ENCODE data around the gene TAF1D. TPM values are rescaled to one million over a fixed set of nuclear protein-coding genes. Genes with fewer than 3 reads are reported as not detected.

The TAF1D gene
- total and polyA plus RNA-seq, 2 donors (not counting 3 experiments of a cell fraction or from before 2014, with no cell fraction given), result 60.7 to 181 TPM

DNA sequence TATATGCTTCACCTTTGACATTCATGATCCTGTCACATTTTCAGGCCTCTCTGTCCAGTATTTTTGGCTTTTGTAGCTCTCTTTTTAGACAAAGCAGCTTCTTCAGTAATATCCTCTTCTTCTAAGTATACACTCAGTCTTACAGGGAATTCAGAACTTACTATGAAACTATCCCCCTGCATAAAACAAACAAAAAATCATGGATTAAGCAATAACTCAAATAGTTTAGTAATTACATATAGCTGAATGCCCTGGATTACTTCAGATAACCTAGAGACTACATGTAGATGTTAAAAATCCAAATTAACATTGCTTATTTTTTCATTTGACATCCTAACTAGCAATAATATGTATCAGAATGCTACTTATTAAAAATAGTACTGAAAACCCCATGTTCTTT lies 5.2 kb downstream of the TAF1D start:
- Histone ChIP-seq H3K4me2 (ENCODE audit: insufficient read depth, low read length) (peak overlapping the region; percentile 83), H3K36me3 (ENCODE audit: control insufficient read depth in 2 of 2, extremely low read depth in 1 of 2, insufficient read depth in 2 of 2, low read length in 2 of 2) (peaks cover 18 to 68% of the 10 kb centered on the region in 2 experiments), H3K9me1 (replicated peaks; ENCODE audit: control insufficient read depth, extremely low read depth, insufficient read depth, low read length) (no peaks in the 10 kb centered on the region), H3K27me3 (ENCODE audit: control insufficient read depth in 2 of 2, insufficient read depth in 2 of 2, low read length in 2 of 2) (no peaks in the 10 kb centered on the region), H3K79me2 (ENCODE audit: control insufficient read depth, insufficient read depth, low read length) (peaks cover 87% of the 10 kb centered on the region), H4K20me1 (replicated peaks; ENCODE audit: control insufficient read depth, extremely low read depth, insufficient read depth, low read length) (peaks cover 16% of the 10 kb centered on the region), H3K27ac (ENCODE audit: insufficient read depth, low read depth, low read length) (no peak overlapping the region), H3K9me3 (replicated peaks; ENCODE audit: control insufficient read depth, insufficient read depth, low read length) (no peaks in the 10 kb centered on the region), H3K4me3 (replicated peaks in 1 of 3; ENCODE audit: insufficient read depth in 1 of 3, low read depth in 1 of 3, low read length in 3 of 3) (peak overlapping the region in 1 of 3 experiments; percentile 99), H2AFZ (ENCODE audit: low read depth, low read length) (no peak overlapping the region), H3K4me1 (ENCODE audit: control insufficient read depth, extremely low read depth, insufficient read depth, low read length) (peaks cover 40% of the 10 kb centered on the region), H3K9ac (replicated peaks; ENCODE audit: extremely low read depth, insufficient read depth, low read length) (no peak overlapping the region)
- TF ChIP-seq, protein P1, sequence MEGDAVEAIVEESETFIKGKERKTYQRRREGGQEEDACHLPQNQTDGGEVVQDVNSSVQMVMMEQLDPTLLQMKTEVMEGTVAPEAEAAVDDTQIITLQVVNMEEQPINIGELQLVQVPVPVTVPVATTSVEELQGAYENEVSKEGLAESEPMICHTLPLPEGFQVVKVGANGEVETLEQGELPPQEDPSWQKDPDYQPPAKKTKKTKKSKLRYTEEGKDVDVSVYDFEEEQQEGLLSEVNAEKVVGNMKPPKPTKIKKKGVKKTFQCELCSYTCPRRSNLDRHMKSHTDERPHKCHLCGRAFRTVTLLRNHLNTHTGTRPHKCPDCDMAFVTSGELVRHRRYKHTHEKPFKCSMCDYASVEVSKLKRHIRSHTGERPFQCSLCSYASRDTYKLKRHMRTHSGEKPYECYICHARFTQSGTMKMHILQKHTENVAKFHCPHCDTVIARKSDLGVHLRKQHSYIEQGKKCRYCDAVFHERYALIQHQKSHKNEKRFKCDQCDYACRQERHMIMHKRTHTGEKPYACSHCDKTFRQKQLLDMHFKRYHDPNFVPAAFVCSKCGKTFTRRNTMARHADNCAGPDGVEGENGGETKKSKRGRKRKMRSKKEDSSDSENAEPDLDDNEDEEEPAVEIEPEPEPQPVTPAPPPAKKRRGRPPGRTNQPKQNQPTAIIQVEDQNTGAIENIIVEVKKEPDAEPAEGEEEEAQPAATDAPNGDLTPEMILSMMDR (IDR thresholded peaks at IDR 0.05; ENCODE audit: extremely low read depth in 1 of 2, insufficient read depth in 1 of 2, low read depth in 1 of 2, low read length in 2 of 2), result no peak
- TF ChIP-seq GATA2 (IDR thresholded peaks at IDR 0.05; ENCODE audit: insufficient read depth, insufficient read length, low read depth, low read length) (no peak), MYC (IDR thresholded peaks at IDR 0.05; ENCODE audit: low read depth, low read length) (no peak), JUN (IDR thresholded peaks at IDR 0.05; ENCODE audit: borderline replicate concordance, insufficient read depth, insufficient read length, low read depth) (no peak), FOS (IDR thresholded peaks at IDR 0.05; ENCODE audit: borderline replicate concordance, insufficient read depth, low read length) (no peak), POLR2A (IDR thresholded peaks at IDR 0.05; ENCODE audit: low read depth, low read length) (no peak), EZH2 (IDR thresholded peaks at IDR 0.05; ENCODE audit: borderline replicate concordance, low read depth, low read length, severe bottlenecking) (no peak)
- TF ChIP-seq, protein P2, sequence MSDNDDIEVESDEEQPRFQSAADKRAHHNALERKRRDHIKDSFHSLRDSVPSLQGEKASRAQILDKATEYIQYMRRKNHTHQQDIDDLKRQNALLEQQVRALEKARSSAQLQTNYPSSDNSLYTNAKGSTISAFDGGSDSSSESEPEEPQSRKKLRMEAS (IDR thresholded peaks at IDR 0.05; ENCODE audit: insufficient read depth, insufficient read length), result no peak
- dilution Hi-C loops (cut with MboI; ENCODE audit: extremely low pct_ligation_motif_present, low sequenced_read_pairs) (no loop called here), intact Hi-C loops (cut with micrococcal nuclease) (no loop called here)
- no peak for DNase-seq (ENCODE audit: low read depth, low spot score)
- no TSS peak for BruUV-seq (replicated peaks)
- no peak for FAIRE-seq
- POLR2A ChIA-PET, result interaction anchor here (0.8 to 2.0 kb wide), 2 partner anchors 9 to 48 kb away, joined by 3 to 6 read pairs; partner anchors contain the start of gene MED17
- CTCF ChIA-PET, result no interaction called here
